GM13977 (cell line): ENCODE results near the gene PLXNA4.

Experiments
- DNase-seq: peaks from one replicate; pipeline ENCODE4 v3.0.0; 2012; ENCODE audit warnings: low spot score
- in situ Hi-C: fragments of 300-500 bp; cut with MboI; formaldehyde crosslinking; loops from one replicate; pipeline ENCODE4 v1.12.0; 2022; ENCODE audit warnings: low sequenced_read_pairs, low pct_unique_long_range_greater_than_20kb, mixed read lengths, inconsistent platforms; ENCODE audit not compliant: unreplicated experiment
- TF ChIP-seq, protein P1 (sequence below): IDR thresholded peaks from 2 replicates; pipeline ENCODE4 v1.5.1; 2012; ENCODE audit warnings: mild to moderate bottlenecking, control low read depth; ENCODE audit not compliant: insufficient read depth; ENCODE audit errors: extremely low read depth, missing control alignments

PLXNA4 gene

DNA sequence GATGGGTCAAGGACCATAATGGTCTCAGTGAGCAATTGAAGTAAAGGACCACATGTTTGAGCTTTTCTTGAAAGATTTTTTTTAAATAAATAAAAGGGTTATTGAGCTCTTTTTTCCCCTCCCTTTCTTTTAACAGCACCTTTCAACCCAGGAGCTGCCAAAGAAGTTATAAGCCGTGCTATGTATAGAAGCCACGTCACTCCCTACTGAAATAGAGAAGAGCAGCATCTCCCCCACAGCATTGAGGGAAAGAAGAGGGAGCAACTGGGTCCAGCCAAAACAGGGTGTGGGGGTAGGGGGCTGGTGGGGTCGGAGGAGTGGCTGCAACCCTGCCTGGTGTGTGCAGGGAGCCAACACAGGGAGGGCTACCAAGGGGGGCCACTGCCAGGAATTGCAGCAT lies 227.2 kb downstream of the PLXNA4 start:
- in situ Hi-C loops = no loop called here
- DNase-seq = no peak
- TF ChIP-seq, protein P1, sequence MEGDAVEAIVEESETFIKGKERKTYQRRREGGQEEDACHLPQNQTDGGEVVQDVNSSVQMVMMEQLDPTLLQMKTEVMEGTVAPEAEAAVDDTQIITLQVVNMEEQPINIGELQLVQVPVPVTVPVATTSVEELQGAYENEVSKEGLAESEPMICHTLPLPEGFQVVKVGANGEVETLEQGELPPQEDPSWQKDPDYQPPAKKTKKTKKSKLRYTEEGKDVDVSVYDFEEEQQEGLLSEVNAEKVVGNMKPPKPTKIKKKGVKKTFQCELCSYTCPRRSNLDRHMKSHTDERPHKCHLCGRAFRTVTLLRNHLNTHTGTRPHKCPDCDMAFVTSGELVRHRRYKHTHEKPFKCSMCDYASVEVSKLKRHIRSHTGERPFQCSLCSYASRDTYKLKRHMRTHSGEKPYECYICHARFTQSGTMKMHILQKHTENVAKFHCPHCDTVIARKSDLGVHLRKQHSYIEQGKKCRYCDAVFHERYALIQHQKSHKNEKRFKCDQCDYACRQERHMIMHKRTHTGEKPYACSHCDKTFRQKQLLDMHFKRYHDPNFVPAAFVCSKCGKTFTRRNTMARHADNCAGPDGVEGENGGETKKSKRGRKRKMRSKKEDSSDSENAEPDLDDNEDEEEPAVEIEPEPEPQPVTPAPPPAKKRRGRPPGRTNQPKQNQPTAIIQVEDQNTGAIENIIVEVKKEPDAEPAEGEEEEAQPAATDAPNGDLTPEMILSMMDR = no peak

GRCh38 chr7:132348341-132348740 lies 227.9 kb downstream of the PLXNA4 start:
- TF ChIP-seq, protein P1 = no peak
- DNase-seq = no peak
- in situ Hi-C loops = no loop called here

GRCh38 chr7:132347858-132348257 lies 228.4 kb downstream of the PLXNA4 start:
- in situ Hi-C loops = no loop called here
- DNase-seq = no peak
- TF ChIP-seq, protein P1 = no peak

- in situ Hi-C loops = no loop called here
- TF ChIP-seq, protein P1 = no peak
- DNase-seq = no peak
These were observed 229.1 kb downstream of the PLXNA4 start for GRCh38 chr7:132347123-132347522.

DNA sequence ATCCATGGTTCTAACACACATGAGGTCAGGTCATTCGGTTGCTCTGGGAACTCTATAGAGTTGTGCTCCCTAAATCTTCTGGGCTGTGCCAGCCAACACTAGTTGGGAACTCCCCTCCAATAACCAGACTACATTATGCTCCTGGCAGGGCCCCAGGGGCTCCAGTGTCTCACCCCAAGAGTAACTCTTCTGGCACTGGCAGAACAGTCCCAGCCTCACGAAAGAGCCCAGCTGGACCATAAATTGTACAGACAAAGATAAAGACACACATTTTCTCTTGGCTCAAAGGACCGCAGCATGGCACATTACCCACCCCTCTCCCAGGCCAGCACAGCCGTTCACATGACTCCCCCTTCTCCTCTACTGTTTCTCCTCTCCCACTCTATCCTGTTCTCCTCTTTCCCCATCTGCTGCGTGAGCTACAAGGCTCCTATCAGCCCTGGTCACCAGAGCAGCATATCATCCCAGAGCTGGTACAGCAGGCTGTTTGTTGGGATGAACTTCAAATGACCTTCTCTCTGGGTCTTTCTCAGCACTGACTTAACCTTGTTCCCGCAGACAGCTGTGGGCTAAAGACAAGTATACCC lies 230.6 kb downstream of the PLXNA4 start:
- no peak for DNase-seq
- in situ Hi-C loops = no loop called here
- TF ChIP-seq, protein P1 = no peak

DNA sequence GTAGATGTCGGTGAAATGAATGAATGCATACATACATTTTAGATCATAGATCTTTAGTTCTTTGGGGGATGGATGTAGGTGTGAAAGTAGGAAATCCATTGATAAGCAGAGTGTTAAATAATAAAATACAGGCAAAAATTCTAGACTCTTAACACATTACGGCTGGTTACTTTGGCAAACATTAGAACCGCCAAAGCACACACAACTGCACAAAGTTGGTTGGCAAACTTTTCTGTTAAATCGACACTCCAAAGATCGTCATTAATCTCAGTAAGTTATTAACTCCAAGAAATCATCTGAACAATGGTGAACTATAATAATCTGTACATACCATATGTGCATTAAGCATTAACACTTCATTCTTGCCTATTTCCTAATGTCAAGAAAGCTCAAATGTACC lies 231.2 kb downstream of the PLXNA4 start:
- DNase-seq = no peak
- in situ Hi-C loops = no loop called here
- TF ChIP-seq, protein P1 = no peak

DNA sequence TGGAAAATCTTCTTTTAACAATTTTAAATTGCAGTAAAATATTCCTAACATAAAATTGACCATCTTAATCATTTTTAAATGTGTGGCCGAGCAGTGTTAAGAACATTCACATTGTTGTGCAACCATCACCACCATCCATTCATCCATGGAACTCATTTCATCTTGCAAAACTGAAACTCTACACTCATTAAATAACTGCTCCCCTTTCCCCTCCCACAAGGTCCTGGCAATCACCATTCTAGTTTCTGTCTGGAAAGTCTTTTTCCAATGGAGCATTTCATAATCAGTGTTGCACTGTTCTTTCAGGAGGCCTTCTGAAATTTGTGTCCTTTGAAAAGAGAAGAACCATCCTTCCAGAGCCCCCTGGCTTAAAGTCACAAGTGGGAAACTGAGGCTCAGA lies 233.1 kb downstream of the PLXNA4 start:
- no peak for DNase-seq
- in situ Hi-C loops = no loop called here
- TF ChIP-seq, protein P1 = no peak
